LNCAP (cell line): ENCODE data around the gene NAV2.

Experiments used
- CTCF ChIP-seq: fragments of 450-650 bp; IDR thresholded peaks from 2 replicates; pipeline ENCODE4 v1.5.1; 2017; ENCODE audit warnings: mild to moderate bottlenecking

NAV2 gene

GRCh38 chr11:19712281-19713195 lies at the start of gene NAV2:
Gene NAV2, plus strand, starts transcription at chr11:19712837. Its CDS starts 859 bp downstream, at chr11:19713696.
- no peak for TF ChIP-seq CTCF

- no peak for TF ChIP-seq CTCF
These were observed 49.4 kb upstream of the NAV2 start for GRCh38 chr11:19663206-19663605.

GRCh38 chr11:19664886-19665548 lies 47.6 kb upstream of the NAV2 start:
- no peak for TF ChIP-seq CTCF

GRCh38 chr11:19666951-19667350 lies 45.7 kb upstream of the NAV2 start:
- TF ChIP-seq CTCF = no peak

GRCh38 chr11:19669511-19669910 lies 43.1 kb upstream of the NAV2 start:
- TF ChIP-seq CTCF = no peak

- no peak for TF ChIP-seq CTCF
These were observed 42.4 kb upstream of the NAV2 start for GRCh38 chr11:19670030-19670791.

GRCh38 chr11:19672586-19673206 lies 39.9 kb upstream of the NAV2 start:
- no peak for TF ChIP-seq CTCF
